Middle frontal gyrus (tissue), 1 donor: ENCODE data around the gene CAV2.

Experiments
- DNase-seq: peaks from one replicate; pipeline ENCODE4 v3.0.0-alpha.2; 2015; ENCODE audit warnings: low spot score; ENCODE audit errors: extremely low spot score

The CAV2 gene

GRCh38 chr7:116522247-116522646 lies 22.7 kb downstream of the CAV2 start:
- no peak for DNase-seq

GRCh38 chr7:116524221-116524608 lies 24.7 kb downstream of the CAV2 start:
- no peak for DNase-seq

GRCh38 chr7:116524609-116525297 lies 25.2 kb downstream of the CAV2 start, which contains the start of gene CAV1:
CAV1 (plus strand) TSS chr7:116525036; CDS start chr7:116525063, 27 bp downstream.
- no peak for DNase-seq

- DNase-seq: no peak
These were observed 25.9 kb downstream of the CAV2 start for GRCh38 chr7:116525298-116525912.

- DNase-seq: no peak
These were observed 26.6 kb downstream of the CAV2 start for GRCh38 chr7:116525913-116526861.

- DNase-seq: no peak
These were observed 27.4 kb downstream of the CAV2 start for GRCh38 chr7:116526897-116527296.

- DNase-seq: no peak
These were observed 28.0 kb downstream of the CAV2 start for GRCh38 chr7:116527521-116527920.

- no peak for DNase-seq
These were observed 28.7 kb downstream of the CAV2 start for GRCh38 chr7:116528008-116528789.

- DNase-seq: no peak
These were observed 29.7 kb downstream of the CAV2 start for GRCh38 chr7:116529250-116529649.

GRCh38 chr7:116530107-116530820 lies 30.7 kb downstream of the CAV2 start:
- DNase-seq: no peak

- no peak for DNase-seq
These were observed 32.7 kb downstream of the CAV2 start for GRCh38 chr7:116532102-116532688.

- no peak for DNase-seq
These were observed 35.3 kb downstream of the CAV2 start for GRCh38 chr7:116534790-116535189.

- no peak for DNase-seq
These were observed 35.9 kb downstream of the CAV2 start for GRCh38 chr7:116535416-116535815.

- DNase-seq: no peak
These were observed 38.6 kb downstream of the CAV2 start for GRCh38 chr7:116538138-116538537.

GRCh38 chr7:116539879-116540278 lies 40.3 kb downstream of the CAV2 start:
- no peak for DNase-seq

- DNase-seq: no peak
These were observed 41.2 kb downstream of the CAV2 start for GRCh38 chr7:116540743-116541142.

GRCh38 chr7:116541951-116542350 lies 42.4 kb downstream of the CAV2 start:
- no peak for DNase-seq

- no peak for DNase-seq
These were observed 43.1 kb downstream of the CAV2 start for GRCh38 chr7:116542618-116543017.

- no peak for DNase-seq
These were observed 44.1 kb downstream of the CAV2 start for GRCh38 chr7:116543664-116544063.

GRCh38 chr7:116544487-116544886 lies 44.9 kb downstream of the CAV2 start:
- no peak for DNase-seq
